ENCODE results near the gene SOAT1. TPM values are rescaled to one million over a fixed set of nuclear protein-coding genes. Genes with fewer than 3 reads are reported as not detected.

The SOAT1 gene
- total RNA-seq, 1 experiment from 2014 or later = 7.5 TPM

GRCh38 chr1:179288977-179289376, 4.6 kb upstream of the SOAT1 start:
- WGBS (ENCODE audit: extremely low coverage, insufficient read length, low lambda C conversion rate) = no CpG with 5 or more reads among the region's 2 CpGs
- Histone ChIP-seq H2BK120ac (ENCODE audit: low read depth, low read length, poor library complexity, severe bottlenecking) (no peak overlapping the region), H3K79me1 (ENCODE audit: insufficient read depth, low read depth, low read length, poor library complexity, severe bottlenecking) (no peaks in the 10 kb centered on the region), H3K4ac (ENCODE audit: low read depth, low read length) (no peak overlapping the region), H2BK15ac (ENCODE audit: low read depth, low read length) (no peak overlapping the region), H2BK5ac (ENCODE audit: insufficient read length, low read length) (no peak overlapping the region), H4K91ac (ENCODE audit: insufficient read length, low read depth, low read length) (no peak overlapping the region), H2AFZ (ENCODE audit: low read length) (no peak overlapping the region), H3K27me3 (ENCODE audit: insufficient read depth, low read length) (peaks cover 12% of the 10 kb centered on the region; the same call in 1 of the 2 replicates), H3K56ac (ENCODE audit: insufficient read length, low read depth, low read length) (no peak overlapping the region), H2AK5ac (ENCODE audit: insufficient read length, low read length) (no peak overlapping the region), H4K20me1 (ENCODE audit: control insufficient read depth, insufficient read depth, insufficient read length) (no peaks in the 10 kb centered on the region), H3K27ac (ENCODE audit: insufficient read length, low read depth, low read length) (no peak overlapping the region), H3K4me1 (ENCODE audit: insufficient read depth, low read length) (no peaks in the 10 kb centered on the region), H2BK20ac (ENCODE audit: low read depth, low read length, poor library complexity, severe bottlenecking) (no peak overlapping the region), H3T11ph (ENCODE audit: low read length) (no peak overlapping the region), H3K14ac (ENCODE audit: insufficient read depth, low read length) (no peak overlapping the region), H3K79me2 (ENCODE audit: insufficient read depth, low read length) (no peaks in the 10 kb centered on the region), H3K9ac (ENCODE audit: extremely low read depth, insufficient read length, low read length) (no peak overlapping the region), H2BK12ac (ENCODE audit: insufficient read length, low read depth, low read length) (no peak overlapping the region), H4K8ac (replicated peaks; ENCODE audit: insufficient read length, low read depth, low read length) (no peak overlapping the region), H3K18ac (ENCODE audit: insufficient read length, low read depth, low read length) (no peak overlapping the region), H3K23ac (ENCODE audit: insufficient read length, low read depth, low read length) (no peak overlapping the region), H3K9me3 (ENCODE audit: control insufficient read depth, low read depth, low read length) (no peaks in the 10 kb centered on the region), H3K23me2 (ENCODE audit: insufficient read length, low read depth, low read length, poor library complexity, severe bottlenecking) (peaks cover 3% of the 10 kb centered on the region), H4K5ac (ENCODE audit: insufficient read length, low read depth, low read length) (no peak overlapping the region), H3K4me2 (ENCODE audit: insufficient read depth, insufficient read length, low read length) (no peak overlapping the region)
- TF ChIP-seq CTCF (conservative IDR thresholded peaks at IDR 0.05) = no peak
- Mint-ChIP-seq H3K9me3 (no peaks in the 10 kb centered on the region; a peak in 1 of 5 replicates), H3K27me3 (ENCODE audit: low read depth) (peaks cover 40% of the 10 kb centered on the region), H3K4me1 (peaks cover 4 to 5% of the 10 kb centered on the region in 2 experiments), H3K27ac (no peak overlapping the region), H3K4me3 (no peak overlapping the region), H3K36me3 (ENCODE audit: insufficient read depth in 1 of 3, low read depth in 3 of 3) (no peaks in the 10 kb centered on the region)
- no peak for DNase-seq

All from H9 (cell line).